HepG2 (cell line): Measurements from ENCODE around the gene SLC7A8. TPM values are rescaled to one million over a fixed set of nuclear protein-coding genes. Genes with fewer than 3 reads are reported as not detected.
A peak's percentile ranks its signal among the peaks of the same experiment; 100 is the strongest.

ENCODE experiments used
- AHDC1 ChIP-seq: sonication (generic); formaldehyde crosslinking; IDR thresholded peaks from 2 replicates; pipeline ENCODE4 v1.5.1; 2020; ENCODE audit warnings: mild to moderate bottlenecking, missing genetic modification reagents, borderline replicate concordance
- ATF3 ChIP-seq: sonication (generic); formaldehyde crosslinking; IDR thresholded peaks from 2 replicates; pipeline ENCODE4 v1.4.0; 2020; ENCODE audit warnings: missing genetic modification reagents
- BRF2 ChIP-seq: sonication (generic); formaldehyde crosslinking; IDR thresholded peaks from 2 replicates; pipeline ENCODE4 v1.8.1; 2022; ENCODE audit warnings: mild to moderate bottlenecking, missing genetic modification reagents
- IRF2 ChIP-seq: IDR thresholded peaks from 2 replicates; pipeline ENCODE4 v1.6.1; 2018; ENCODE audit warnings: missing genetic modification reagents, missing compliant biosample characterization
- KDM5B ChIP-seq: sonication (generic); formaldehyde crosslinking; IDR thresholded peaks from 2 replicates; pipeline ENCODE4 v1.4.0; 2020; ENCODE audit warnings: missing genetic modification reagents, mild to moderate bottlenecking, borderline replicate concordance
- ZNF276 ChIP-seq: sonication (generic); formaldehyde crosslinking; IDR thresholded peaks from 2 replicates; pipeline ENCODE4 v1.4.0; 2020; ENCODE audit warnings: mild to moderate bottlenecking, low read depth, missing genetic modification reagents
- ZNF318 ChIP-seq: sonication (generic); formaldehyde crosslinking; IDR thresholded peaks from 2 replicates; pipeline ENCODE4 v1.4.0; 2020; ENCODE audit warnings: mild to moderate bottlenecking, missing genetic modification reagents
- ZNF547 ChIP-seq: sonication (generic); formaldehyde crosslinking; IDR thresholded peaks from 2 replicates; pipeline ENCODE4 v1.5.1; 2020; ENCODE audit warnings: mild to moderate bottlenecking, missing genetic modification reagents
- ZSCAN21 ChIP-seq: sonication (generic); formaldehyde crosslinking; IDR thresholded peaks from 2 replicates; pipeline ENCODE4 v1.8.0; 2022; ENCODE audit warnings: mild to moderate bottlenecking, missing genetic modification reagents, moderate library complexity, borderline replicate concordance
- polyA plus RNA-seq, 8 experiments: library from polyadenylated mRNA; depleted of rRNA in 3 of 8; stranded (reverse) in 7 of 8; unstranded in 1 of 8; fragments of >200 nt; fragmentation: Illumina TruSeq in 4 of 8; extraction: Trizol in 4 of 8; gene quantifications; 2 replicates each; pipeline versions ENCODE4 v1.2.1 to v1.2.3, GENCODE V29; 2011 to 2016; ENCODE audit warnings: low read depth in 4 of 8, missing spikeins in 1 of 8, mixed read lengths in 1 of 8; ENCODE audit not compliant: insufficient read depth in 1 of 8
- total RNA-seq, 5 experiments: library from RNA; depleted of rRNA; stranded (reverse); fragments of >200 nt; fragmentation: Illumina TruSeq; extraction: Trizol; gene quantifications; 2 replicates each; pipeline ENCODE4 v1.2.3, GENCODE V29; 2016; ENCODE audit warnings: low read depth in 1 of 5

Gene SLC7A8
- total and polyA plus RNA-seq, 2 of the 13 experiments (the other 11 are each of a cell fraction or from before 2014, with no cell fraction given): 0.25 TPM; not detected in 1

- TF ChIP-seq KDM5B (CRISPR knock-in tag): 0 out of 2 replicates have a peak, but pooled peaks have one; percentile 37
- TF ChIP-seq ZSCAN21: no peak
- TF ChIP-seq ZNF318 (CRISPR knock-in tag): 0 out of 2 replicates have a peak, but pooled peaks have one; percentile 45
- TF ChIP-seq ZNF276: peak; percentile 84; the same call in 1 of the 2 replicates
- no peak for TF ChIP-seq AHDC1 (CRISPR knock-in tag)
- no peak for TF ChIP-seq BRF2
- 0 out of 2 replicates have a peak, but pooled peaks have one; percentile 36 for TF ChIP-seq ZNF547 (CRISPR knock-in tag)
- TF ChIP-seq IRF2 (CRISPR knock-in tag): peak; percentile 47; the same call in 1 of the 2 replicates
- TF ChIP-seq ATF3: no peak
Measured at GRCh38 chr14:23186913-23187654, 3.6 kb upstream of the SLC7A8 start (continued).
